Measurements from ENCODE around the gene MYO5C.

DNA sequence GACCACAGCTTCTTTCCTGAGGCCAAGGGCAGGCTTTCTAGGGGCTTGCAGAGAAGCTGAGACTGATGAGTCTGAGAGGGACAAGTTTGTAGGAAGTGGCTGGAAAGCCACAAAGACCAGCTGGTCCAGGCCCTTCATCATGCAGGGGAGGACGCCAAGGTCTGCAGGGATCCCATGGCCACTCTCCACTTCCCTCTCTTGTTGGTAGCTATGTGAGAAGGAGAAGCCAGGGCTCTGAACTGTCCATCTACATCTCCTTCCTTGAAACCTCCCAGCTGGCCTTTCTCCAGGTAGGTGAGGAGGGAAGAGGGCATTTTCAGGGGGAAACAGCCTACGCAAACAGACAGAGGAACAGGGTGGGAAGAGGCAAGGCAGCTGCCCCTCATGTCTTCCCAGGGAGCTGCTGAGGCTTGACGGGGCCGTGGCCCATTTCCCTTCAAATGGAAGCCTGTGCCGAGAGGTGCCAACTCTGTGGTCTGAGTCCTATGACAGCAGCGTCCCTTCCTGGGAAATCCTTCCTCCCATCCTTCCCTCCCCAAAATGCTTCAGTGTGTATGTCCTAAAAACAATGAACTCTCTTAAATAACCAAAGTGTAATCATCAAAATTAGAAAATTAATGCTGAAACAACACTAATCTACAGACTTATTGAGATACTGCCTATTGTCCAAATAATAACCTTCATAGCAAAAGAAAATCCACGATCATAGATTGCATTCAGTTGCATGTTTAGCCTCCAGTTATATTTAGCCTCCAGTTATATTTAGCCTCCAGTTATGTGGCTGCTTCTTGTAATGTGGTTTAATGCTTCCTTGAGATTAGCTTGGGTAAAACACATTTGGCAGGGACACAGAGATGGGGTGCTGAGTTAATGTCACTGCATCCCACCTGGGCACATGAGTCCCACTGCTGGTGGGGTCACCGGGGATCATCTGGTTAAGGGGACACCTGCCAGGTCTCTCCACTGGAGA is 140.4 kb downstream of the MYO5C start:
- TF ChIP-seq, protein P1, sequence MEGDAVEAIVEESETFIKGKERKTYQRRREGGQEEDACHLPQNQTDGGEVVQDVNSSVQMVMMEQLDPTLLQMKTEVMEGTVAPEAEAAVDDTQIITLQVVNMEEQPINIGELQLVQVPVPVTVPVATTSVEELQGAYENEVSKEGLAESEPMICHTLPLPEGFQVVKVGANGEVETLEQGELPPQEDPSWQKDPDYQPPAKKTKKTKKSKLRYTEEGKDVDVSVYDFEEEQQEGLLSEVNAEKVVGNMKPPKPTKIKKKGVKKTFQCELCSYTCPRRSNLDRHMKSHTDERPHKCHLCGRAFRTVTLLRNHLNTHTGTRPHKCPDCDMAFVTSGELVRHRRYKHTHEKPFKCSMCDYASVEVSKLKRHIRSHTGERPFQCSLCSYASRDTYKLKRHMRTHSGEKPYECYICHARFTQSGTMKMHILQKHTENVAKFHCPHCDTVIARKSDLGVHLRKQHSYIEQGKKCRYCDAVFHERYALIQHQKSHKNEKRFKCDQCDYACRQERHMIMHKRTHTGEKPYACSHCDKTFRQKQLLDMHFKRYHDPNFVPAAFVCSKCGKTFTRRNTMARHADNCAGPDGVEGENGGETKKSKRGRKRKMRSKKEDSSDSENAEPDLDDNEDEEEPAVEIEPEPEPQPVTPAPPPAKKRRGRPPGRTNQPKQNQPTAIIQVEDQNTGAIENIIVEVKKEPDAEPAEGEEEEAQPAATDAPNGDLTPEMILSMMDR (IDR thresholded peaks at IDR 0.05): no peak
- TF ChIP-seq EP300 (IDR thresholded peaks at IDR 0.05) (no peak), POLR2A (IDR thresholded peaks at IDR 0.05) (no peak), POLR2AphosphoS5 (IDR thresholded peaks at IDR 0.05) (no peak)
